Measurements from ENCODE around the gene LRRK2.
A peak's percentile ranks its signal among the peaks of the same experiment; 100 is the strongest.

DNA sequence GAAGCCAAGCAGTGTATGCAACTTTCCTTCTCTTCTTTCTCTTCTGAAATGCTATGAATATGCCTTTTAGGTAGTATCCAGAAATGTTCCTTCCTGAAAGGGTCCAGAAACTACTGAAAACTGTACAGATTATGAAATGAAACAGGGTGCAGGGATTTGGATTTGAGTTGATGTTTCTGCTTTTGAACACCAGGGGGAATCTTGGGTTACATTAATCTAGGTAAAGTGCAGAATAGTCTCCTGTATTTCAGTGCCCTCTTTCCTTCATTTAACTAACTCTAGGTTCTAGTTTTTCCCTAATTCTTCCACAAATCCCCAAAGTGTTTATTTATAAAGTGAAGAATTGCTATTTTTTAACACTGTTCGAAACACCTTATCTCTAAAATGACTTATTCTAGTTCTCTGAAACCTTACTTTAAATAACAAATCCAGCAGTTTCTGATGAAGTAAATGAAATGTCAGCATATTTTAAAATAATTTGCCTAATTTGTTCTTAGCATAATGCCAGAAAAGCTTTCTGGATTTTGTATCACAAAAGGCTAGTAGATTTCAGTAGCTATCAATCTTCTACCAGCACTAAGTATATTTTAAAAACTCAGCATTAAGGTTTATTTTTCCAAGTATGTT is 111.9 kb downstream of the LRRK2 start:
- TF ChIP-seq CTCF (IDR thresholded peaks at IDR 0.05): peak in 6 of 7 experiments; percentile 25 to 50 (median 37)
- TF ChIP-seq POLR2A (IDR thresholded peaks at IDR 0.05): no peak

Measured in body of pancreas (tissue), 4 donors.